Stimulated activated CD8-positive, alpha-beta memory T cell treated with anti-CD3 and anti-CD28 coated beads, Interleukin-15, amount 100 ng/mL, for 1 hour (primary cell): Measurements from ENCODE around the gene SMARCAL1.

ENCODE experiments used
- DNase-seq: peaks from one replicate; pipeline ENCODE4 v3.0.0-alpha.2; 2020; ENCODE audit warnings: low read depth

Gene SMARCAL1

GRCh38 chr2:216392945-216393840 is 19.1 kb upstream of the SMARCAL1 start:
- no peak for DNase-seq

GRCh38 chr2:216394881-216395280 is 17.4 kb upstream of the SMARCAL1 start:
- no peak for DNase-seq

- DNase-seq = no peak
Observed at GRCh38 chr2:216399621-216400020, 12.7 kb upstream of the SMARCAL1 start.

- no peak for DNase-seq
Observed at GRCh38 chr2:216402751-216403150, 9.5 kb upstream of the SMARCAL1 start.

GRCh38 chr2:216404010-216404618 is 8.2 kb upstream of the SMARCAL1 start:
- peak; percentile 33 for DNase-seq

GRCh38 chr2:216405588-216405987 is 6.7 kb upstream of the SMARCAL1 start:
- DNase-seq = no peak

- no peak for DNase-seq
Observed at GRCh38 chr2:216406826-216407225, 5.5 kb upstream of the SMARCAL1 start.

- no peak for DNase-seq
Observed at GRCh38 chr2:216408426-216409290, 3.6 kb upstream of the SMARCAL1 start.

- DNase-seq = no peak
Observed at GRCh38 chr2:216410550-216410949, 1.7 kb upstream of the SMARCAL1 start.

- DNase-seq = no peak
Observed at GRCh38 chr2:216413882-216414281, 1.6 kb downstream of the SMARCAL1 start.

- DNase-seq = no peak
Observed at GRCh38 chr2:216414772-216415319, 2.6 kb downstream of the SMARCAL1 start.

- DNase-seq = no peak
Observed at GRCh38 chr2:216415541-216415940, 3.3 kb downstream of the SMARCAL1 start.

- no peak for DNase-seq
Observed at GRCh38 chr2:216416571-216417307, 4.5 kb downstream of the SMARCAL1 start.

- DNase-seq = no peak
Observed at GRCh38 chr2:216418981-216419380, 6.7 kb downstream of the SMARCAL1 start.

- DNase-seq = no peak
Observed at GRCh38 chr2:216420367-216421101, 8.2 kb downstream of the SMARCAL1 start.

- no peak for DNase-seq
Observed at GRCh38 chr2:216423071-216423470, 10.8 kb downstream of the SMARCAL1 start.

- no peak for DNase-seq
Observed at GRCh38 chr2:216424274-216424673, 12.0 kb downstream of the SMARCAL1 start.

GRCh38 chr2:216425008-216425787 is 12.9 kb downstream of the SMARCAL1 start:
- no peak for DNase-seq

GRCh38 chr2:216426166-216426777 is 14.0 kb downstream of the SMARCAL1 start:
- no peak for DNase-seq

- no peak for DNase-seq
Observed at GRCh38 chr2:216426938-216427337, 14.7 kb downstream of the SMARCAL1 start.
